GM18909 (cell line): ENCODE data around the gene DCAF12.
"Not testable (repeated sequence)": the region's sequence is repeated elsewhere in the genome, so short reads cannot be mapped to it uniquely, and the experiment has no call there.

Source experiments
- ATAC-seq: cut with Tn5 transposase; IDR thresholded peaks from one replicate; pipeline ENCODE4 v1.9.1; 2021; ENCODE audit warnings: mild to moderate bottlenecking; ENCODE audit not compliant: unreplicated experiment, poor library complexity

Gene DCAF12

DNA sequence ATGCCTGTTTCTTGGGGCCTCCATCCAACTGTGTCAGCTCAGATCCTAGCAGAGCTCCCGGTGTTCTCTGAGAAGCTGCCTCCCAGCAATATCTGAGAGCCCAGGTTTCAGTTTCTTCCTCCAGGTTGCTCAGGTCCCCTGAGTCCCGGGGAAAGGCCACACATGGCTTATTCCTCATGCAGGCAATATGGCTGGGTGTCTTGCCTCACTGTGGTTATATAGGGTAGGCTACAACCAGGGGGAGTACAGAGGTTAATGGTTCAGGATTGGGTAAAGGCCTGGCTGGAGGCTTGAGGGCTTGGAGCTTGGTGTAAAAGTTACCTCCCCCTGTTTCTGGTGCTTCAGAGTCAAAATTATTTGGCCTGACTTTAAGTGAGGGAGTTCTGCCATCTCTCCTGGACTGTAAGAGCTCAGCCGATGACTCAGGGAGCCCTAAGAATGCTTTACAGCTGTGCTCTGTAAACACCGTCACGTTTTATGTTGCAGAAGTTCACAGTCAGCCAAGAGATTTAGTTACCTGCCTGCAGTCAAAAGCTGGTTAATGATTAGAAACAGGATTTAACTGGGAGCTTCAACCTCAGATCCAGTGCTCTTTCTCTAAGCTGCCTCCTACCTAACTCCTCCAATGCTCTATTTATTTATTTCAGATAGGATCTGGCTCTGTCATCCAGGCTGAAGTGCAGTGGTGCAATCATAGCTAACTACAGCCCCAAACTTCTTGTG, 53.5 kb downstream of the DCAF12 start:
- no peak for ATAC-seq

DNA sequence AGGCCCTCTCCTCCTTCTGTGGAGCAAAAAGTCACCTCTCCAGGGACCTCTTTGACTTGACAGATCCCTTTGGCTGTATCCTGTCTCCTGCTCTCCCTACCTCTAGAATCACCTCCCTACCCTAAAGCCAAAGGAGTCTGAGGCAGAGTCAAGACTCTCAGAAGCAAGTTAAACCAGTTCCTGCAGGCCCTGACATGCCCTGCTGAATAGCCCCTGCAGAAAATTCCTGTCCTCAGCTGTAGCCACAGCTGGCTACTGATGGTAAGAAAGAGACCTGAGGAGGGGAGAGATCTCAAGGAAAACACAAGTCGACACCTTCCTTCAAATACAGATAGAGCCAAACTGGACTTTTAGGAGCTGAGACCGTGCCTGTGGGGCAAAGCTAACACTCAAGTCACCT, 54.1 kb downstream of the DCAF12 start:
- no peak for ATAC-seq

- ATAC-seq, result no peak
These were observed 55.7 kb downstream of the DCAF12 start for GRCh38 chr9:34070606-34071324.

DNA sequence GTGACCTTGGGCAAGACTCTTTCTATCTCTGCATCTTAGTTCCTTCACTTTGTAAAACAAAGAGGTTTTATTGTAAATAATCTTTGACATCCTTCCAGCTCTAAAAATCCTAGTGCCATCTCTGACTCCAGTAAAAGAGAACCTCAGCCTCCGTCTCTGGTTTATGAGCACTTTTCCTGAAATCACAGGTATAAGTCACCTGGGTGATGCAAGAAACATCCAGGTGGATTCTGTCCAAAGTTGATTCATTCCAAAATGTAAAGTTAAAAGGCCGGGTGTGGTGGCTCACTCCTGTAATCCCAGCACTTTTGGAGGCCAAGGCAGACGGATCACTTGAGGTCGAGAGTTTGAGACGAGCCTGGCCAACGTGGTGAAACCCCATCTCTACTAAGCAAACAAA, 56.7 kb downstream of the DCAF12 start:
- ATAC-seq, result no peak

DNA sequence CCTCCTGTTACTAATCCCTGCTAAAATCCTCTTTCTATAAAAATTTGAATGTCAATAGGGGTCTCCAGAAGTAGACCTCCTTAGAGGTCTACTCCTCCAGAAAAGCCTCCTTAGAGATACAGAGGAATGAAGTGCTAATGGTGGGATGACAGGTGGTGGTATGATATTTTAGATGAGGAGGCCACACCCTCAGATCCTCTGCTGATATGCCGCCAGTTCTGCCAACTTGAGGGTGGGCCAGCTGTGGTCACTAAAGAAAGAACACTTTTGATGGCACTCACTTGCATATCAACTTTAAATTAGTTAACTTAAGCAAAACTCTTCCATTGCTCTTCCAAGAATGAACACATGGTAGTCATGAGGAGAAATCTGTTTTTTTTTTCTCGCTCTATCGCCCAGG, 61.0 kb downstream of the DCAF12 start:
- no peak for ATAC-seq

DNA sequence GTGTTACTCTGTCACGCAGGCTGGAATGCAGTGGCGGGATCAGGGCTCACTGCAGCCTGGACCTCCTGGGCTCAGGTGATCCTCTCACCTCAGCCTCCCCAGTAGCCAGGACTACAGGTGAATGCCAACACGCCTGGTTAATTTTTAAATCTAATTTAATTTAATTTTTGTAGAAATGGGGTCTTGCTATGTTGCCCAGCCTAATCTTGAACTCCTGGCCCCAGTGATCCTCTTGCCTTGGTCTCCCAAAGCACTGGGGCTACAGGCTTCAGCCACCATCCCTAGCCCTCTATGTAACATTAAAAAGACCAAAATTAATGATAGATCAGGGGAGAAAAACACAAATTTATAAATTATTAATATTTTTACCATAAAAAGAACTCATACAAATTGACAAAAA, 66.5 kb downstream of the DCAF12 start:
- no peak for ATAC-seq

DNA sequence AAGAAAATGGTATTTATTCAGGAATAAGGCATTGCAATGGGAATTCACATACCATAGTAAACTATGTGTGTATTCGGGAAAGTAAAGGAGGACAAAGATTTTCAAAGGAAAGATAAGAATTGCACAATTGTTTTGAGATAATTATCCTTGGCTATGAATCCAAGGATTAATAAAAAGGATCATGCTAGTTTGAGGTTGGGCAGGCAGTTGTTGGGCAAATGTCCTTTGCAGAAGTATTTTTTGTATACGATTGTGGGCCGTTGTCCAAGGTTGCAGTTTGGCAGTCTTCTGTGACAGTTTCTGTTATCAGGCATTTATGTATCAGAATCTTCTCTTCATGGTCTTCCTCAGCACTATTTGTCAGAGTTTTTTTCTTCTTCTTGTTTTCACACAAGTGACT, 67.2 kb downstream of the DCAF12 start:
- no peak for ATAC-seq

DNA sequence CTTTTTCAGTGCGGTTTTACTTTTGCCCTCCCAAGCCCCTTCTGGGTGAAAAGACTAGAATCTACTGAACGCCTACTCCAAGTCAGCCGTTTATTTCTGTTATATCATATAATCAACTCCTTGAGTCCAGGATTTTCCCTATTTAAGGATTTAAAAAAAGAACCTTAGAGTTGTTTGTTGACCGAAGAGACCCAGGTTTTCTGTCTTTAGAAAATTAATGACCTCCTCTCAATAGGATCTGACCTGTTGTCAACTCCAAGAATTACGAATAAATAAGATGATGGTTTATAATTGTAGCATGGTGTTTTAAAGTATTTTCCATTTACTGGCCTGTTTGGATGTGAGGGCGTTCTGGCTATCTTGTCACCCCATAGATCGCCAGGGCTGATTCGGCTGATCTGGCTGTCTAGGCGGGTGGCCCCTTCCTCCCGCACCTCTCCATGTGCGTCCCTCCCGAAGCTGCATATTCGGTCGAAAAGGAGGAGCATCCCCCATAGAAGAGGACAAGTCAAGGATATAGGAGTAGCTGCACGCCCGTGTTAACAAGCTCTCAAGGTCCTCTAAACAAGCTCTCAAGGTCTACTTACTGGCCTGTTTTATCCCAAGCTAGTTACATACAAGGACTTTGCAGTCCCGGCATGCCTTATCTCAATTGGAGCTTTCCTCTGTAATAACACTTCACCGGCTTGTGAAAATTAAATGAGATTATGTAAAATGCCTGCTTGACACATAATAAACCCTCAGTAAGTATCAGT, 76.7 kb downstream of the DCAF12 start:
- ATAC-seq, result no peak

DNA sequence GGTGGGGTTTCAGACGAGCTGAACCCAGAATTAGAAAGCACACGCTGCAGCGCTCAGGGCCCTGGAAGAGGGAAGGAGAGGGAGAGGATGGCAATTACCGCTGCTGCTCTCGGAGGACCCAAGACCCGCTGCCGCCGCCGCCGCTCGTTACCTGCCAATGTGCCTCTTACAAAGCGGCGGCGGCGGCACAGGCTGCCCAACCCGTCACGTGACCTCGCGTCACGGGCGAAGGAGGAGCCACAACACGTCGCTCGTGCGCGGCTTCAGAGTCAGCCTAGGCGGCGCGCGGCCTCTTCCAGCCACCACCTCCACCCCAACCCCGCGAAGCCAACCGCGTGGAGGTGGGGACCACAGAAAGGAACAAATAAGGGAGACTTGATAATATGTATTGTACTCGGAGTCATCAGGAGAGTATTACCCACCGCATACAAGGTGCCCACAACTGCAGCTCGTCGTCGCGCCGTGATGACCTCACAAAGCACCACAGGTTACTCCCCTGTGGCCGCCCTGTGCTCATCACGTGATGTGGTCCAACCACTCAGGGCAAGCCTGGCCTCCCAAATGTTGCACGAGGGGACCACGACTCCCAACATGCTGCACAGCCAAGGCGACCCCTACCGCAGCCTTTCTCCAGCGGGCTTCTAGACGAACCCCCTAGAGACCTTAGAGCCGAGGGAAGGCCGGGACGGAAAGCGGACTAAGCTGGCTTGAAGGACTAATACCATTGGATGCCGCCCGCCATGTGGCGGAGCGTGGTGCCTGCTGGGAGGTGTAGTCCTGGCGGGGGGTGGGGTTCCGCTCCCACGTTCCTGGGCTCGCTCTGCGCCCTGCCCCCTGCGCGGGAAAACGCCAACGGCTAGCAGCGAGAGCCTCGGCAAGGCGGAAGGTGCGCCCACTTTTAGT, 77.5 kb downstream of the DCAF12 start, which contains the start of gene UBAP2:
Gene UBAP2, minus strand, starts transcription at position 161 of the 903 bp plus-strand sequence. CDS start 31,739 bp downstream, outside the sequence.
- ATAC-seq, result peak; percentile 79

- peak; percentile 30 for ATAC-seq
These were observed 78.4 kb downstream of the DCAF12 start for GRCh38 chr9:34047864-34048726.

DNA sequence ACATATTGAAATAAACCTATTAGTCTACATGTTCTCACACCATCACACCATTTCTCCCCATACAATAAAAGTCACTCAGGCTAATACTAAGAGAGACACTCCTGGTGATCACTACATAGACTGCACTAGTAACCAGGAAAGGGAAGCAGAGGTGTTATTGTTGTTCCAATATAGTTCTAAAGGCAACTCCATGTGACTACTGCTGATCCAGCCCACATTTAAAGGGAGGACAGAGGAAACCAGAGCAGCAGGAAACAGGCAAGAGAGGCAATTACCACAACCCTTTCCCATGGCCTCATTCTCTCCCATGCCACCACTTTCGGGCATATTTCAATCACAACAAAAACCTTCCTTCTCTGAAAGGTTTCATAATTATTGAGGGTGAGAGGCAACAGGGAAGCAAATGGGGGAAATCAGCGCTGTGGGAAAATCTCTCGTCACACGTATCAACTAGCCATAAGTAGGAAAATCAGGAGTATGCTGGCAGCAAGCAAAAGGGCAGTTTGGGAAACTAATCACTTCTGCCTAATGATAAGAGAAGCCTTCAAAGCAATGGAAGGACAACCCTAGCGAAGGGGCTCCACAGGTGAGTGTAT, 79.6 kb downstream of the DCAF12 start:
- no peak for ATAC-seq

GRCh38 chr9:34045903-34046302, 80.6 kb downstream of the DCAF12 start:
- ATAC-seq, result no peak

GRCh38 chr9:34042074-34042473, 84.4 kb downstream of the DCAF12 start:
- ATAC-seq, result not testable (repeated sequence)

DNA sequence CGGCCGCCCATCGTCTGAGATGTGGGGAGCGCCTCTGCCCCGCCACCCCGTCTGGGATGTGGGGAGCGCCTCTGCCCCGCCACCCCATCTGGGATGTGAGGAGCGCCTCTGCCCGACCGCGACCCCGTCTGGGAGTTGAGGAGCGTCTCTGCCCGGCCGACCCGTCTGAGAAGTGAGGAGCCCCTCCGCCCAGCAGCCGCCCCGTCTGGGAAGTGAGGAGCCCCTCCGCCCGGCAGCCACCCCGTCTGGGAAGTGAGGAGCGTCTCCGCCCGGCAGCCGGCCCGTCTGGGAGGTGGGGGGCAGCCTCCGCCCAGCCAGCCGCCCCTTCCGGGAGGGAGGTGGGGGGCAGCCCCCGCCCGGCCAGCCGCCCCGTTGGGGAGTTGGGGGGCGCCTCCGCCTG, 87.6 kb downstream of the DCAF12 start:
- ATAC-seq, result not testable (repeated sequence)

- ATAC-seq, result no peak
These were observed 88.9 kb downstream of the DCAF12 start for GRCh38 chr9:34037626-34038025.

DNA sequence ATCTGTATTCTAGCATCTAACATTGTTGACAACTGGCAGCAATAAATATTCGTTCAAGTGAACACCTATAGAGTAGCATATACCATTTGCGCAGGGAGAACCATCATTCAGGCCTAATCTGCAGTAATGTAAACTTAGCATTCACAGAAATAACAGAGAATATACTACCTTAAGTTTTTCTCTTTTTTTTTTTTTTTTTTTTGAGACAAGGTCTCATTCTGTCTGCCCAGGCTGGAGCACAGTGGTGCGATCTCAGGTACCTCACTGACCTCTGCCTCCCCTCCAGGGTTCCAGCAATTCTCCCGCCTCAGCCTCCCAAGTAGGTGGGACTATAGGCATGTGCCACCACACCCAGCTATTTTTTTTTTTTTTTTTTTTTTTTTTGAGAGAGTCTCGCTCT, 89.9 kb downstream of the DCAF12 start:
- no peak for ATAC-seq
